GM12878 (cell line): Measurements from ENCODE around the gene EPHA5. TPM values are rescaled to one million over a fixed set of nuclear protein-coding genes. Genes with fewer than 3 reads are reported as not detected.

Experiments
- ATAC-seq: fragments of 200-7000 bp; cut with Tn5 transposase; 3 replicates; pipeline ENCODE4 v1.9.1; 2020; ENCODE audit warnings: mild to moderate bottlenecking, moderate library complexity
- BruUV-seq: library from RNA; stranded (reverse); fragments of 400-500 nt; replicated peaks from 2 replicates; lab custom pipeline; 2021; lab: Mats Ljungman, UMichigan
- CTCF ChIA-PET: fragments of 300-600 bp; sonication (Branson Sonifier 250); formaldehyde crosslinking; extraction: SDS; loops from one replicate; lab custom pipeline; 2021; ENCODE audit warnings: inconsistent platforms; lab: Yijun Ruan, JAX
- POLR2A ChIA-PET: fragments of 350-600 bp; formaldehyde crosslinking; extraction: SDS; loops from one replicate; lab custom pipeline; 2021; ENCODE audit warnings: inconsistent platforms; lab: Charles Lee
- RAD21 ChIA-PET: fragments of 300-600 bp; sonication (Branson Sonifier 250); formaldehyde crosslinking; loops from one replicate; lab custom pipeline; 2023; ENCODE audit warnings: antibody characterized with exemption; ENCODE audit not compliant: unreplicated experiment; lab: Charles Lee
- SMC1A ChIA-PET: fragments of 300-600 bp; sonication (Branson Sonifier 250); formaldehyde crosslinking; loops from one replicate; lab custom pipeline; 2023; ENCODE audit not compliant: unreplicated experiment, uncharacterized antibody; lab: Charles Lee
- DNase-seq: peaks from one replicate; pipeline ENCODE4 v3.0.0-alpha.2; 2011; ENCODE audit warnings: low read depth, low spot score
- FAIRE-seq: peaks from 3 replicates; lab custom pipeline; 2011; peaks lifted over from hg19 to GRCh38; lab: Jason Lieb, UNC
- H2AFZ ChIP-seq: 2 replicates; pipeline ENCODE4 v1.6.0; 2011; ENCODE audit warnings: low read depth, low read length, control low read depth; ENCODE audit not compliant: control insufficient read depth
- H3K27ac ChIP-seq: 2 replicates; pipeline ENCODE4 v1.5.1; 2011; ENCODE audit warnings: control low read depth; ENCODE audit not compliant: control insufficient read depth, insufficient read depth
- H3K27me3 ChIP-seq, 2 experiments: replicated peaks in 1 of 2; 2 replicates each; pipeline versions ENCODE4 v1.6.0 to v1.6.1; 2011; ENCODE audit warnings: low read length in 1 of 2; ENCODE audit not compliant: control insufficient read depth in 2 of 2, insufficient read depth in 2 of 2
- H3K36me3 ChIP-seq, 2 experiments: 2 replicates each; pipeline ENCODE4 v1.5.1; 2011; ENCODE audit warnings: low read length in 1 of 2; ENCODE audit not compliant: control insufficient read depth in 2 of 2, insufficient read depth in 2 of 2
- H3K4me1 ChIP-seq: 2 replicates; pipeline ENCODE4 v1.6.1; 2011; ENCODE audit warnings: mild to moderate bottlenecking, low read length, moderate library complexity, mixed read lengths; ENCODE audit not compliant: control insufficient read depth, insufficient read depth
- H3K4me2 ChIP-seq: 2 replicates; pipeline ENCODE4 v1.6.0; 2011; ENCODE audit warnings: control low read depth; ENCODE audit not compliant: control insufficient read depth, insufficient read depth
- H3K4me3 ChIP-seq: fragments of 200-600 bp; sonication (generic); 2 replicates; pipeline ENCODE4 v1.5.1; 2016
- H3K79me2 ChIP-seq: 2 replicates; pipeline ENCODE4 v1.6.0; 2011; ENCODE audit warnings: low read length; ENCODE audit not compliant: control insufficient read depth, insufficient read depth
- H3K9ac ChIP-seq: 2 replicates; pipeline ENCODE4 v1.8.0; 2011; ENCODE audit warnings: low read length, control low read depth, mixed read lengths; ENCODE audit not compliant: control insufficient read depth, insufficient read depth
- H3K9me3 ChIP-seq: replicated peaks from 3 replicates; pipeline ENCODE4 v1.5.1; 2011; ENCODE audit warnings: mild to moderate bottlenecking, low read length; ENCODE audit not compliant: control insufficient read depth, insufficient read depth
- H4K20me1 ChIP-seq: 2 replicates; pipeline ENCODE4 v1.6.0; 2011; ENCODE audit not compliant: control insufficient read depth, insufficient read depth
- CEBPB ChIP-seq, 2 experiments: fragments of 150-350 bp in 1 of 2; IDR thresholded peaks; 2 replicates each; pipeline ENCODE4 v1.6.1; 2012 to 2014; ENCODE audit warnings: low read depth in 2 of 2, low read length in 2 of 2, borderline replicate concordance in 1 of 2, inconsistent platforms in 1 of 2
- EZH2 ChIP-seq: IDR thresholded peaks from 2 replicates; pipeline ENCODE4 v1.6.1; 2012; ENCODE audit warnings: low read depth, mild to moderate bottlenecking, control low read depth, inconsistent platforms, low read length, borderline replicate concordance; ENCODE audit not compliant: control insufficient read depth
- FOS ChIP-seq: IDR thresholded peaks from 3 replicates; pipeline ENCODE4 v1.6.1; 2011; ENCODE audit warnings: borderline replicate concordance; ENCODE audit not compliant: insufficient read length; ENCODE audit errors: extremely low read depth
- KAT2A ChIP-seq: conservative IDR thresholded peaks from 2 replicates; pipeline ENCODE4 v1.6.1; 2011; ENCODE audit warnings: low read depth, low read length; ENCODE audit not compliant: control insufficient read depth
- MTA2 ChIP-seq: fragments of 450-650 bp; IDR thresholded peaks from 2 replicates; pipeline ENCODE4 v1.6.1; 2016; ENCODE audit warnings: low read depth, mild to moderate bottlenecking, moderate library complexity
- NR2F1 ChIP-seq: fragments of 450-650 bp; conservative IDR thresholded peaks from 2 replicates; pipeline ENCODE4 v1.6.1; 2017; ENCODE audit warnings: mild to moderate bottlenecking
- RAD51 ChIP-seq: fragments of 450-650 bp; IDR thresholded peaks from 2 replicates; pipeline ENCODE4 v1.6.1; 2016; ENCODE audit warnings: moderate library complexity, mild to moderate bottlenecking, inconsistent platforms
- SIN3A ChIP-seq: IDR thresholded peaks from 2 replicates; pipeline ENCODE4 v1.6.1; 2012; ENCODE audit warnings: low read depth, low read length, improper control_type of control experiment
- TCF3 ChIP-seq: IDR thresholded peaks from 2 replicates; pipeline ENCODE4 v1.6.1; 2012; ENCODE audit warnings: low read depth, mild to moderate bottlenecking, low read length, borderline replicate concordance; ENCODE audit not compliant: insufficient read depth
- WGBS: methylation state at CpG from one replicate; pipeline ENCODE4 v1.1.6; 2016; ENCODE audit warnings: low lambda C conversion rate; ENCODE audit not compliant: insufficient replicate concordance, insufficient coverage; ENCODE audit errors: missing lambda C conversion rate; 5-methylcytosine and 5-hydroxymethylcytosine counted together
- in situ Hi-C: fragments of 300-500 bp; cut with MboI; formaldehyde crosslinking; loops from 9 replicates; pipeline ENCODE4 v1.14.3; 2018; ENCODE audit warnings: mixed read lengths
- intact Hi-C: fragments of 100-400 bp; cut with micrococcal nuclease; formaldehyde crosslinking; loops from one replicate; pipeline ENCODE4 v1.14.2; 2022; ENCODE audit not compliant: unreplicated experiment
- polyA plus RNA-seq, 11 experiments: library from polyadenylated mRNA; depleted of rRNA in 4 of 11; unstranded in 6 of 11; stranded (reverse) in 5 of 11; fragments of >200 nt; fragmentation: Nextera tagmentation in 4 of 11; fragmentation: Illumina TruSeq in 1 of 11; extraction: Ambion mirVana in 4 of 11; extraction: Trizol in 1 of 11; gene quantifications; 1 replicate in 1 of 11; 2 replicates in 10 of 11; pipeline versions ENCODE4 v1.2.1 to v1.2.3, GENCODE V29; 2011 to 2016; ENCODE audit warnings: inconsistent platforms in 2 of 11, missing spikeins in 2 of 11, low read depth in 1 of 11
- total RNA-seq, 4 experiments: library from RNA; depleted of rRNA in 3 of 4; stranded (reverse); fragments of >200 nt in 3 of 4; fragmentation: Illumina TruSeq in 1 of 4; extraction: Trizol in 1 of 4; gene quantifications; 2 replicates each; pipeline versions ENCODE4 v1.2.1 to v1.2.3, GENCODE V29; 2013 to 2021
- TF ChIP-seq, protein P1 (sequence below): fragments of 450-650 bp; formaldehyde crosslinking; IDR thresholded peaks from 2 replicates; pipeline ENCODE4 v1.5.0; 2022; ENCODE audit warnings: mild to moderate bottlenecking, missing genetic modification characterization

The EPHA5 gene
- total and polyA plus RNA-seq, 10 of the 15 experiments (the other 5 are each of a cell fraction or from before 2014, with no cell fraction given): not detected

DNA sequence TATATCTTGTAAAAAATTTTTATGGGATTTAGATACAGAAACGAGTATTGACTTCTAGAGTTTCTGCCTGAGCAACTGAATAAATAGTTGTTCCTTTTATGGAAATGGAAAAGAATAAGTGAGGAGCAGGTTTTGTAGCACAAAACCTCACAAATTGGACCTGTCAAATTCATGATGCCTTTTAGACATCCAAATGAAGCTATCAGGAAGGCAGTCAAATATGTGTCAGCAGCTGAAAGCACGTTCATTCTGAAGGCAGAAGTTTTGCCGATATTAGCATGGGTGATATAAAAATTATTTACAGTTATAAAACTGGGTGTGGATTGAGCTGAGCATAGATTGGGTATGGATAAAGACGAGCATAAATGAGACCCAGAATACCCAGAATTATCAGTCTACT is 374.0 kb downstream of the EPHA5 start:
- intact Hi-C loops: no loop called here
- TF ChIP-seq SIN3A: no peak
- no peak for TF ChIP-seq KAT2A
- TF ChIP-seq NR2F1: no peak
- no peak for TF ChIP-seq RAD51
- TF ChIP-seq FOS: no peak
- no peak for TF ChIP-seq MTA2
- TF ChIP-seq, protein P1, sequence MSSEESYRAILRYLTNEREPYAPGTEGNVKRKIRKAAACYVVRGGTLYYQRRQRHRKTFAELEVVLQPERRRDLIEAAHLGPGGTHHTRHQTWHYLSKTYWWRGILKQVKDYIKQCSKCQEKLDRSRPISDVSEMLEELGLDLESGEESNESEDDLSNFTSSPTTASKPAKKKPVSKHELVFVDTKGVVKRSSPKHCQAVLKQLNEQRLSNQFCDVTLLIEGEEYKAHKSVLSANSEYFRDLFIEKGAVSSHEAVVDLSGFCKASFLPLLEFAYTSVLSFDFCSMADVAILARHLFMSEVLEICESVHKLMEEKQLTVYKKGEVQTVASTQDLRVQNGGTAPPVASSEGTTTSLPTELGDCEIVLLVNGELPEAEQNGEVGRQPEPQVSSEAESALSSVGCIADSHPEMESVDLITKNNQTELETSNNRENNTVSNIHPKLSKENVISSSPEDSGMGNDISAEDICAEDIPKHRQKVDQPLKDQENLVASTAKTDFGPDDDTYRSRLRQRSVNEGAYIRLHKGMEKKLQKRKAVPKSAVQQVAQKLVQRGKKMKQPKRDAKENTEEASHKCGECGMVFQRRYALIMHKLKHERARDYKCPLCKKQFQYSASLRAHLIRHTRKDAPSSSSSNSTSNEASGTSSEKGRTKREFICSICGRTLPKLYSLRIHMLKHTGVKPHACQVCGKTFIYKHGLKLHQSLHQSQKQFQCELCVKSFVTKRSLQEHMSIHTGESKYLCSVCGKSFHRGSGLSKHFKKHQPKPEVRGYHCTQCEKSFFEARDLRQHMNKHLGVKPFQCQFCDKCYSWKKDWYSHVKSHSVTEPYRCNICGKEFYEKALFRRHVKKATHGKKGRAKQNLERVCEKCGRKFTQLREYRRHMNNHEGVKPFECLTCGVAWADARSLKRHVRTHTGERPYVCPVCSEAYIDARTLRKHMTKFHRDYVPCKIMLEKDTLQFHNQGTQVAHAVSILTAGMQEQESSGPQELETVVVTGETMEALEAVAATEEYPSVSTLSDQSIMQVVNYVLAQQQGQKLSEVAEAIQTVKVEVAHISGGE (CRISPR knock-in tag): no peak
- no peak for TF ChIP-seq EZH2
- TF ChIP-seq CEBPB (IDR thresholded peaks at IDR 0.05; ENCODE audit: borderline replicate concordance in 1 of 2, low read depth in 2 of 2, low read length in 2 of 2): no peak
- no peak for TF ChIP-seq TCF3
- TF ChIP-seq, all 136 proteins: peak for 0
- no peaks in the 10 kb centered on the region for H3K27me3 ChIP-seq
- SMC1A ChIA-PET: no interaction called here
- RAD21 ChIA-PET: no interaction called here
- no peak overlapping the region for H3K4me2 ChIP-seq
- POLR2A ChIA-PET: no interaction called here
- no TSS peak for BruUV-seq
- CTCF ChIA-PET: no interaction called here
- no peak for DNase-seq
- no peak overlapping the region for H2AFZ ChIP-seq
- H3K4me3 ChIP-seq: no peak overlapping the region
- H3K9ac ChIP-seq: no peak overlapping the region
- H3K4me1 ChIP-seq: no peaks in the 10 kb centered on the region
- FAIRE-seq: no peak
- in situ Hi-C loops: no loop called here
- H3K36me3 ChIP-seq: no peaks in the 10 kb centered on the region
- no peak for ATAC-seq
- H4K20me1 ChIP-seq: no peaks in the 10 kb centered on the region
- H3K79me2 ChIP-seq: no peaks in the 10 kb centered on the region
- H3K27ac ChIP-seq: no peak overlapping the region
- H3K9me3 ChIP-seq: no peaks in the 10 kb centered on the region
- 25% methylated on average over 4 of the region's 4 CpGs for WGBS
